HEK293 (cell line): ENCODE results near the gene BTBD9.
A peak's percentile ranks its signal among the peaks of the same experiment; 100 is the strongest.

Experiments used
- CTCF ChIP-seq: fragments of 450-650 bp; formaldehyde crosslinking; IDR thresholded peaks from 2 replicates; pipeline ENCODE4 v1.5.1; 2016; ENCODE audit warnings: missing biosample characterization, missing genetic modification characterization
- HIC1 ChIP-seq: fragments of 450-650 bp; formaldehyde crosslinking; IDR thresholded peaks from 2 replicates; pipeline ENCODE4 v1.5.1; 2016; ENCODE audit warnings: missing biosample characterization, missing genetic modification characterization
- IKZF3 ChIP-seq: fragments of 450-650 bp; IDR thresholded peaks from 2 replicates; pipeline ENCODE4 v1.5.0; 2018; ENCODE audit warnings: missing biosample characterization, mild to moderate bottlenecking, missing genetic modification characterization, moderate library complexity
- KLF8 ChIP-seq: fragments of 450-650 bp; formaldehyde crosslinking; IDR thresholded peaks from 2 replicates; pipeline ENCODE4 v1.5.1; 2016; ENCODE audit warnings: missing biosample characterization, missing genetic modification characterization
- MZF1 ChIP-seq: fragments of 450-650 bp; formaldehyde crosslinking; IDR thresholded peaks from 2 replicates; pipeline ENCODE4 v1.5.1; 2017; ENCODE audit warnings: missing biosample characterization, missing genetic modification characterization, borderline replicate concordance
- PRDM6 ChIP-seq: fragments of 450-650 bp; formaldehyde crosslinking; IDR thresholded peaks from 2 replicates; pipeline ENCODE4 v1.5.1; 2017; ENCODE audit warnings: missing biosample characterization, missing genetic modification characterization
- SCRT1 ChIP-seq: fragments of 450-650 bp; formaldehyde crosslinking; IDR thresholded peaks from 2 replicates; pipeline ENCODE4 v1.5.1; 2016; ENCODE audit warnings: missing biosample characterization, missing genetic modification characterization, borderline replicate concordance
- SP3 ChIP-seq: fragments of 450-650 bp; formaldehyde crosslinking; IDR thresholded peaks from 2 replicates; pipeline ENCODE4 v1.5.1; 2016; ENCODE audit warnings: missing biosample characterization, missing genetic modification characterization
- ZBTB21 ChIP-seq: fragments of 450-650 bp; formaldehyde crosslinking; IDR thresholded peaks from 2 replicates; pipeline ENCODE4 v1.5.1; 2017; ENCODE audit warnings: missing biosample characterization, missing genetic modification characterization
- ZBTB44 ChIP-seq: fragments of 450-650 bp; IDR thresholded peaks from 2 replicates; pipeline ENCODE4 v1.5.1; 2018; ENCODE audit warnings: missing biosample characterization, mild to moderate bottlenecking, missing genetic modification characterization
- ZBTB49 ChIP-seq: fragments of 450-650 bp; formaldehyde crosslinking; IDR thresholded peaks from 2 replicates; pipeline ENCODE4 v1.5.1; 2016; ENCODE audit warnings: missing biosample characterization, missing genetic modification characterization, low read depth
- ZEB2 ChIP-seq: fragments of 450-650 bp; formaldehyde crosslinking; IDR thresholded peaks from 2 replicates; pipeline ENCODE4 v1.5.1; 2016; ENCODE audit warnings: missing biosample characterization, missing genetic modification characterization
- ZFP41 ChIP-seq: fragments of 450-650 bp; formaldehyde crosslinking; IDR thresholded peaks from 2 replicates; pipeline ENCODE4 v1.5.1; 2016; ENCODE audit warnings: missing biosample characterization, missing genetic modification characterization, borderline replicate concordance
- ZNF112 ChIP-seq: fragments of 450-650 bp; formaldehyde crosslinking; IDR thresholded peaks from 2 replicates; pipeline ENCODE4 v1.5.0; 2017; ENCODE audit warnings: missing biosample characterization, missing genetic modification characterization
- ZNF138 ChIP-seq: fragments of 450-650 bp; formaldehyde crosslinking; IDR thresholded peaks from 2 replicates; pipeline ENCODE4 v1.5.1; 2016; ENCODE audit warnings: missing biosample characterization, missing genetic modification characterization, borderline replicate concordance
- ZNF174 ChIP-seq: fragments of 450-650 bp; formaldehyde crosslinking; IDR thresholded peaks from 2 replicates; pipeline ENCODE4 v1.5.0; 2017; ENCODE audit warnings: missing biosample characterization, mild to moderate bottlenecking, missing genetic modification characterization
- ZNF214 ChIP-seq: fragments of 450-650 bp; formaldehyde crosslinking; IDR thresholded peaks from 2 replicates; pipeline ENCODE4 v1.5.1; 2017; ENCODE audit warnings: missing biosample characterization, mild to moderate bottlenecking, missing genetic modification characterization, borderline replicate concordance
- ZNF311 ChIP-seq: fragments of 450-650 bp; formaldehyde crosslinking; IDR thresholded peaks from 2 replicates; pipeline ENCODE4 v1.5.1; 2017; ENCODE audit warnings: missing biosample characterization, missing genetic modification characterization, borderline replicate concordance
- ZNF341 ChIP-seq: fragments of 450-650 bp; formaldehyde crosslinking; IDR thresholded peaks from 2 replicates; pipeline ENCODE4; 2016; ENCODE audit warnings: low read depth, missing biosample characterization, missing genetic modification characterization
- ZNF354C ChIP-seq: fragments of 450-650 bp; formaldehyde crosslinking; IDR thresholded peaks from 2 replicates; pipeline ENCODE4 v1.5.1; 2016; ENCODE audit warnings: missing biosample characterization, missing genetic modification characterization, low read depth, borderline replicate concordance
- ZNF416 ChIP-seq: fragments of 450-650 bp; formaldehyde crosslinking; IDR thresholded peaks from 2 replicates; pipeline ENCODE4 v1.5.1; 2016; ENCODE audit warnings: missing biosample characterization, missing genetic modification characterization
- ZNF433 ChIP-seq: fragments of 450-650 bp; formaldehyde crosslinking; IDR thresholded peaks from 2 replicates; pipeline ENCODE4 v1.5.1; 2016; ENCODE audit warnings: missing biosample characterization, missing genetic modification characterization, low read depth
- ZNF529 ChIP-seq: fragments of 450-650 bp; formaldehyde crosslinking; IDR thresholded peaks from 2 replicates; pipeline ENCODE4 v1.5.1; 2017; ENCODE audit warnings: missing genetic modification characterization, missing biosample characterization; ENCODE audit not compliant: insufficient replicate concordance
- ZNF548 ChIP-seq: fragments of 450-650 bp; formaldehyde crosslinking; IDR thresholded peaks from 2 replicates; pipeline ENCODE4 v1.5.1; 2016; ENCODE audit warnings: missing biosample characterization, missing genetic modification characterization
- ZNF596 ChIP-seq: fragments of 450-650 bp; IDR thresholded peaks from 2 replicates; pipeline ENCODE4 v1.5.0; 2018; ENCODE audit warnings: missing biosample characterization, mild to moderate bottlenecking, missing genetic modification characterization, moderate library complexity
- ZNF600 ChIP-seq: fragments of 450-650 bp; formaldehyde crosslinking; IDR thresholded peaks from 2 replicates; pipeline ENCODE4 v1.5.1; 2016; ENCODE audit warnings: missing biosample characterization, missing genetic modification characterization
- ZNF701 ChIP-seq: fragments of 450-650 bp; formaldehyde crosslinking; IDR thresholded peaks from 2 replicates; pipeline ENCODE4 v1.5.1; 2016; ENCODE audit warnings: missing biosample characterization, missing genetic modification characterization
- ZNF707 ChIP-seq: fragments of 450-650 bp; formaldehyde crosslinking; IDR thresholded peaks from 2 replicates; pipeline ENCODE4 v1.5.1; 2016; ENCODE audit warnings: missing biosample characterization, missing genetic modification characterization
- ZNF76 ChIP-seq: fragments of 450-650 bp; formaldehyde crosslinking; IDR thresholded peaks from 2 replicates; pipeline ENCODE4; 2016; ENCODE audit warnings: low read depth, missing biosample characterization, missing genetic modification characterization, borderline replicate concordance
- ZNF768 ChIP-seq: fragments of 450-650 bp; formaldehyde crosslinking; IDR thresholded peaks from 2 replicates; pipeline ENCODE4 v1.5.1; 2018; ENCODE audit warnings: missing biosample characterization, mild to moderate bottlenecking, missing genetic modification characterization
- ZNF791 ChIP-seq: fragments of 450-650 bp; formaldehyde crosslinking; IDR thresholded peaks from 2 replicates; pipeline ENCODE4 v1.5.1; 2016; ENCODE audit warnings: missing biosample characterization, missing genetic modification characterization

The BTBD9 gene

DNA sequence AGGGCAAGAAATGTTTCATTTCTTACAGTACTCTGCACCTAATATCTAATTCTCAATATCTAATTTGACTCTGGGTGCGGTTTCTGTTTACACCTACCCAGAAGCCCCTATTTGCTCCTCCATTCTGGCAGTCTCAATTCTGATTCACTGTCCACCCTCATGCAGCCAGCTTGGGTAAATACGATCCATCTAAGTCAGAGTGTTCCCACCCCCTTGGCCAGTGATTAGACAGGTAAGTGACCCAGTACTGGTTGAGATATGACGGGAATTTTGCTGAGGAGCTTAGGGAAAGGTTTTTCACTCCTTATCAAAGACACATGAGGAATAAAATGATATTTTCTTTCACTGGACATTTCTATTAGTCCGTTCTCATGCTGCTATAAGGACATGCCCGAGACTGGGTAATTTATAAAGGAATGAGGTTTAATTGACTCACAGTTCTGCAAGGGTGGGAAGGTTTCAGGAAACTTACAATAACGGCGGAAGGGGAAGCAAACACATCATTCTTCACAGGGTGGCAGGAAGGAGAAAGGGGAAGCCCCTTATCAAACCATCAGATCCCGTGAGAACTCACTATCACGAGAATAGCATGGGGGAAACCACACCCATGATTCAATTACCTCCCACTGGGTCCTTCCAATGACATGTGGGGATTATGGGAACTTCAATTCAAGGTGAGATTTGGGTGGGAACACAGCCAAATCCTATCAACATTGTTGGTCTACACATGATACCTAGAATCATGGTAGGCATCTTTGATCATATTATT, 33.9 kb upstream of the BTBD9 start (continued):
- TF ChIP-seq ZBTB44 (tag by site-specific recombination) (no peak), SP3 (tag by site-specific recombination) (0 out of 2 replicates have a peak, but pooled peaks have one; percentile 24), ZNF138 (tag by site-specific recombination) (no peak), ZNF529 (tag by site-specific recombination) (no peak), ZNF416 (tag by site-specific recombination) (no peak), ZNF791 (tag by site-specific recombination) (no peak), ZNF433 (tag by site-specific recombination) (no peak), KLF8 (no peak), IKZF3 (no peak; the same call in 1 of the 2 replicates), HIC1 (tag by site-specific recombination) (no peak), ZFP41 (tag by site-specific recombination) (no peak), ZNF112 (no peak), CTCF (no peak), ZNF548 (tag by site-specific recombination) (no peak), ZNF341 (tag by site-specific recombination) (no peak), ZNF701 (tag by site-specific recombination) (no peak), ZNF311 (no peak), ZNF214 (no peak), ZNF354C (no peak), MZF1 (tag by site-specific recombination) (no peak), ZNF600 (0 out of 2 replicates have a peak, but pooled peaks have one; percentile 46), ZNF707 (no peak), ZBTB21 (no peak), ZNF174 (tag by site-specific recombination) (no peak), ZEB2 (0 out of 2 replicates have a peak, but pooled peaks have one; percentile 33), ZNF76 (tag by site-specific recombination) (0 out of 2 replicates have a peak, but pooled peaks have one; percentile 40), ZNF768 (tag by site-specific recombination) (no peak), PRDM6 (tag by site-specific recombination) (no peak), ZBTB49 (no peak), ZNF596 (tag by site-specific recombination) (no peak), SCRT1 (tag by site-specific recombination) (no peak)
